Thyroid gland (tissue), 4 donors: ENCODE measurements around the gene BCLAF3.

Experiments used
- CTCF ChIP-seq, 6 experiments: fragments of 200-600 bp in 3 of 6; fragments of 450-650 bp in 3 of 6; sonication (generic) in 3 of 6; IDR thresholded peaks; one replicate each; pipeline ENCODE4 v1.5.1; 2016 to 2019; ENCODE audit warnings: antibody characterized with exemption in 6 of 6, mild to moderate bottlenecking in 2 of 6, inconsistent platforms in 1 of 6, moderate library complexity in 1 of 6
- POLR2A ChIP-seq, 2 donors: fragments of 450-650 bp; IDR thresholded peaks; one replicate each; pipeline ENCODE4 v1.6.1; 2017; ENCODE audit warnings: antibody characterized with exemption in 2 of 2, mild to moderate bottlenecking in 2 of 2, moderate library complexity in 1 of 2

GRCh38 chrX:20037186-20037585, 46.3 kb upstream of the BCLAF3 start:
- TF ChIP-seq CTCF (IDR thresholded peaks at IDR 0.05) = no peak
- no peak for TF ChIP-seq POLR2A (IDR thresholded peaks at IDR 0.05)
